ENCODE measurements around the gene ERP27.

Gene ERP27

DNA sequence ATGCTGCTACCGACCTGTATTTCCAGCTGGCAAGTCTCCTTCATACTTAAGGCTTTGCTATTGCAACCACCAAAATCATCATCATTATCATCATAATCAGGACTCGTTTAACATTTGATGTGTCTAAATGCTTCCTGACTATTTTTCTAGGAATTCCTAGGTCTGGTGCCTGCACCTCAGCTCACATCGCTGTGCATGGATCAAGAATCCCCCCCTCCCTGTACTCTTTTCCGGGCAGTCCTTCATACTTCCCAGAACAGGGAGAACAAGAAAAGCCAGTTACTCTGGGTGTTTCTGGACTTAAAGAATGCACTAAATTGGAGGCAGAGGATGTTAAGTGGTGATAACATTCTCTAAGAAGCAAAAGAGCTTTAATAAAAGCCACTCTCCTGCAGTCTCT is 9.4 kb downstream of the ERP27 start:
- DNase-seq (ENCODE audit: low read depth), result no peak
- TF ChIP-seq, protein P1, sequence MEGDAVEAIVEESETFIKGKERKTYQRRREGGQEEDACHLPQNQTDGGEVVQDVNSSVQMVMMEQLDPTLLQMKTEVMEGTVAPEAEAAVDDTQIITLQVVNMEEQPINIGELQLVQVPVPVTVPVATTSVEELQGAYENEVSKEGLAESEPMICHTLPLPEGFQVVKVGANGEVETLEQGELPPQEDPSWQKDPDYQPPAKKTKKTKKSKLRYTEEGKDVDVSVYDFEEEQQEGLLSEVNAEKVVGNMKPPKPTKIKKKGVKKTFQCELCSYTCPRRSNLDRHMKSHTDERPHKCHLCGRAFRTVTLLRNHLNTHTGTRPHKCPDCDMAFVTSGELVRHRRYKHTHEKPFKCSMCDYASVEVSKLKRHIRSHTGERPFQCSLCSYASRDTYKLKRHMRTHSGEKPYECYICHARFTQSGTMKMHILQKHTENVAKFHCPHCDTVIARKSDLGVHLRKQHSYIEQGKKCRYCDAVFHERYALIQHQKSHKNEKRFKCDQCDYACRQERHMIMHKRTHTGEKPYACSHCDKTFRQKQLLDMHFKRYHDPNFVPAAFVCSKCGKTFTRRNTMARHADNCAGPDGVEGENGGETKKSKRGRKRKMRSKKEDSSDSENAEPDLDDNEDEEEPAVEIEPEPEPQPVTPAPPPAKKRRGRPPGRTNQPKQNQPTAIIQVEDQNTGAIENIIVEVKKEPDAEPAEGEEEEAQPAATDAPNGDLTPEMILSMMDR (IDR thresholded peaks at IDR 0.05; ENCODE audit: low read depth, low read length), result no peak
- no peak for TF ChIP-seq POLR2A (IDR thresholded peaks at IDR 0.05; ENCODE audit: extremely low read depth, insufficient read length)
- TF ChIP-seq, protein P2, sequence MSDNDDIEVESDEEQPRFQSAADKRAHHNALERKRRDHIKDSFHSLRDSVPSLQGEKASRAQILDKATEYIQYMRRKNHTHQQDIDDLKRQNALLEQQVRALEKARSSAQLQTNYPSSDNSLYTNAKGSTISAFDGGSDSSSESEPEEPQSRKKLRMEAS (IDR thresholded peaks at IDR 0.05; ENCODE audit: low read depth, low read length), result no peak
- no peak overlapping the region for H3K4me3 ChIP-seq (ENCODE audit: low read depth, low read length)

DNA sequence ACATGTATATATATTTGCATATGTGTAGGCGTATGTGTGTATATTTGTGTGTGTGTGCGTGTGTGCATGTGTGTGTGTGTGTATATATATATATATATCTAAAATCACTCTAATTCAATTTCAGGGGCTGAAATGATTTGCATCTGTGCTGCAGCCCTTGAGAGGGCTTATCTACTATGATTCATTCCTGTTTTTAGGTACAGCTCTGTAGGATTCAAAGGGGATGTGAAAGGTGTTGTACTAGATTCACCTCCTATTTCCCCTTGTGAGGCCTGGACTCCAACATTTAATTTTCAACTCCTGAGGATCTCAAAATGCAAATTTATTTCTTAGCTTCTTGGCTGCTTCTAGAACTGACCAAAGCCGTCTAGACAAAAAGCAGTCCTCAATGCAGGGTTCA is 11.1 kb downstream of the ERP27 start:
- no peak overlapping the region for H3K4me3 ChIP-seq (ENCODE audit: low read depth, low read length)
- no peak for DNase-seq (ENCODE audit: low read depth)
- TF ChIP-seq POLR2A (IDR thresholded peaks at IDR 0.05; ENCODE audit: extremely low read depth, insufficient read length) (no peak), MYC (IDR thresholded peaks at IDR 0.05; ENCODE audit: low read depth, low read length) (no peak)
- TF ChIP-seq, protein P1 (IDR thresholded peaks at IDR 0.05; ENCODE audit: low read depth, low read length), result no peak
- TF ChIP-seq, protein P2 (IDR thresholded peaks at IDR 0.05; ENCODE audit: low read depth, low read length), result no peak

DNA sequence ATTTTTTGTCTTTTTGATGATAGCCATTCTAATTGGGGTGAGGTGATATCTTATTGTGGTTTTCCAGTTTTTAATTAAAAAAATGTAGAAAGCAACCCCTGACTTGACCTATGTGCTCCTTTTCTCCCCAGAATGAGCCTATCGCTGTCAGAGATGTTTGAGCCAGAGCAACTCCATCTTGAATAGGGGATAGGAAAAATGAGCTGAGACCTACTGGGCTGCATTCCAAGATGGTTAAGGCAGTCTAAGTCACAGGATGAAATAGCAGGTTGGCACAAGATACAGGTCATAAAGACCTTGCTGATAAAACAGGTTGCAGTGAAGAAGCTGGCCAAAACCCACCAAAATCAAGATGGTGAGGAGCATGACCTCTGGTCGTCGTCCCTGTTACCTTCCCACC is 13.8 kb downstream of the ERP27 start:
- DNase-seq (ENCODE audit: low read depth), result no peak
- TF ChIP-seq, protein P1 (IDR thresholded peaks at IDR 0.05; ENCODE audit: low read depth, low read length), result no peak
- TF ChIP-seq POLR2A (IDR thresholded peaks at IDR 0.05; ENCODE audit: extremely low read depth, insufficient read length) (no peak), MYC (IDR thresholded peaks at IDR 0.05; ENCODE audit: low read depth, low read length) (no peak)
- TF ChIP-seq, protein P2 (IDR thresholded peaks at IDR 0.05; ENCODE audit: low read depth, low read length), result no peak
- no peak overlapping the region for H3K4me3 ChIP-seq (ENCODE audit: low read depth, low read length)

DNA sequence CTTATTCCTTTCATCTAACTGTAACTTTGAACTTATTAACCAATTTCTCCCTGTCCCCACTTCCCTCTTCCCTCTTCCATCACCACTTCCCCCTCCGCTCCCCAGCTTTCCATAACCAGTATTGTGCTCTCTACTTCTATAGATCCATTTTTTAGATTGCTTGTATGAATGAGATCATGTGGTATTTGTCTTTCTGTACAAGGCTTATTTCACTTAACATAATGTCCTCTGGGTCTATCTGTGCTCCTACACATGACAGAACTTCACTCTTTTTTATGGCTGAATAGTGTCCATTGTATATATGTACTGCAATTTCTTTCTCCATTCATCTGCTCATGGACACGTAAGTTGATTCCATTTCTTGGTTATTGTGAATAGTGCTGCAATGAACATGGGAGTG is 14.4 kb downstream of the ERP27 start:
- no peak for TF ChIP-seq POLR2A (IDR thresholded peaks at IDR 0.05; ENCODE audit: extremely low read depth, insufficient read length)
- TF ChIP-seq, protein P1 (IDR thresholded peaks at IDR 0.05; ENCODE audit: low read depth, low read length), result no peak
- TF ChIP-seq, protein P2 (IDR thresholded peaks at IDR 0.05; ENCODE audit: low read depth, low read length), result no peak
- no peak for TF ChIP-seq MYC (IDR thresholded peaks at IDR 0.05; ENCODE audit: low read depth, low read length)
- no peak overlapping the region for H3K4me3 ChIP-seq (ENCODE audit: low read depth, low read length)
- DNase-seq (ENCODE audit: low read depth), result no peak

DNA sequence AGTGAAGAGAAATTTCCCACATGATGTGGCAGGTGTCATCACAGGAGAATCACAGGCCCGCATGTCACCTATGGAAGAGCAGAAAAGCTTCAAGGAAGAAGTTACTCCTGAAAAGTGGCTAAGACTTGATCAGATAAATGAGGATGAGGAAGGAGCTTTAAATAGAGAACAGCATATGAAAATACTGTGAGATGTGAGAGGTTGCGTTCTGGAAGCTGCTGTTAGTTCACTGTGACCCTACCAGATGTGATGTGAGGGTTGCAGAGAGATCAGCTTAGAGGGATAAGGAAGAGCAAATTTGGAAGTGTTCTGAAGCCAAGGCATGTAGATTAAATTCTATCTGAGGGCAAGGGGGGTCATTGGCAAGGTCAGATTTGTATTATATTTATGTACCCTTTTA is 17.1 kb downstream of the ERP27 start:
- TF ChIP-seq, protein P2 (IDR thresholded peaks at IDR 0.05; ENCODE audit: low read depth, low read length), result no peak
- TF ChIP-seq, protein P1 (IDR thresholded peaks at IDR 0.05; ENCODE audit: low read depth, low read length), result no peak
- TF ChIP-seq MYC (IDR thresholded peaks at IDR 0.05; ENCODE audit: low read depth, low read length), result no peak
- TF ChIP-seq POLR2A (IDR thresholded peaks at IDR 0.05; ENCODE audit: extremely low read depth, insufficient read length), result no peak
- H3K4me3 ChIP-seq (ENCODE audit: low read depth, low read length), result no peak overlapping the region

More for the DNA sequence above, 17.1 kb downstream of the ERP27 start:
- DNase-seq (ENCODE audit: low read depth), result no peak
